G401 (cell line): Measurements from ENCODE around the gene SYK. TPM values are rescaled to one million over a fixed set of nuclear protein-coding genes. Genes with fewer than 3 reads are reported as not detected.
A peak's percentile ranks its signal among the peaks of the same experiment; 100 is the strongest.

Experiments used
- DNase-seq: peaks from one replicate; pipeline ENCODE4 v3.0.0-alpha.2; 2015; ENCODE audit warnings: low spot score
- in situ Hi-C: cut with HindIII; loops from 2 replicates; pipeline ENCODE4 v1.10.0; 2016; ENCODE audit warnings: low sequenced_read_pairs, mixed read lengths
- total RNA-seq: library from RNA; depleted of rRNA; stranded (reverse); fragments of >200 nt; shearing (Covaris generic); gene quantifications from 2 replicates; pipeline ENCODE4 v1.2.3, GENCODE V29; 2014

The SYK gene
- total RNA-seq, 1 experiment from 2014 or later, result not detected

GRCh38 chr9:90915693-90916092 is 114.1 kb downstream of the SYK start:
- in situ Hi-C loops, result no loop called here
- no peak for DNase-seq

GRCh38 chr9:90916147-90916734 is 114.6 kb downstream of the SYK start:
- in situ Hi-C loops, result no loop called here
- DNase-seq, result no peak

DNA sequence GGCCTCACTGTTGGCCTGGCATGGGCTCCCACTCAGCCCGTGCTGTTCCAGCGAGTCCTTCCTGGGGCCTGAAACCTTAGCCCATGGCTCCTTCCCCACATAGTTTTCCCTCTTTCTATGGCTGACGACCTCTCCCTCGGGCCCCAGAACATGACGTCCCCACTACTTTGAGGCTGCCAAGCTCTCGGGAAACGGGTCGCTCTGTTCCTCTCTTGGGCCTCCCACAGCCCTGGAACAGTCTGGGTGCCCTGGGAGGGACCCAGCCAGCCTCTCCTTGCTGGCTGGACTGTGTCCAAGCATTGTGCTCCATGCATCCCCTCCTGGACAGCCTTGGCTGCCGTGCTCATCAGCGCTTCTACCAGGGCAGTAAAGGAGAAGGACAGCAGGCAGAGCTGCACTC is 118.3 kb downstream of the SYK start:
- in situ Hi-C loops, result no loop called here
- DNase-seq, result peak; percentile 52

DNA sequence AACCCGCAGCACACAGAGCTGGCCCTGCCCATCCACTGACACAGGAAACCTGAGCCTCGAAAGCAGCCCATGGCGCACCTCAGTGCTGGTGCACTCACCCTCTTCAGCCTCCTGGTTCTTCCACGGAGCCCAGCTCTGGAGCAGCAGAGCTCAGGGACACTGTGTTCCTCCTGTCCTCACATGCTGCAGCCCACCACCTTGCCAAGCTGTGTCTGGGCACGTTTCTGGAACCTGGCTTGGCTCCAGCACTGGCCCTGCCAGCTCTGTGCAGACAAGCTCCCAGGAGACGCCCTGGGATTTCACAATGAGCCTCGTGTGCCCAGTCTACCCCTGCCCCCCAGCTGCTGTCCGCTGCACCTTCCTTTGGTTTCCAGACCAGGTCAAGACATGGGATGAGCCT is 119.5 kb downstream of the SYK start:
- in situ Hi-C loops, result no loop called here

GRCh38 chr9:90921969-90922368 is 120.3 kb downstream of the SYK start:
- in situ Hi-C loops, result no loop called here

More for the DNA sequence above, 119.5 kb downstream of the SYK start:
- peak; percentile 85 for DNase-seq

DNA sequence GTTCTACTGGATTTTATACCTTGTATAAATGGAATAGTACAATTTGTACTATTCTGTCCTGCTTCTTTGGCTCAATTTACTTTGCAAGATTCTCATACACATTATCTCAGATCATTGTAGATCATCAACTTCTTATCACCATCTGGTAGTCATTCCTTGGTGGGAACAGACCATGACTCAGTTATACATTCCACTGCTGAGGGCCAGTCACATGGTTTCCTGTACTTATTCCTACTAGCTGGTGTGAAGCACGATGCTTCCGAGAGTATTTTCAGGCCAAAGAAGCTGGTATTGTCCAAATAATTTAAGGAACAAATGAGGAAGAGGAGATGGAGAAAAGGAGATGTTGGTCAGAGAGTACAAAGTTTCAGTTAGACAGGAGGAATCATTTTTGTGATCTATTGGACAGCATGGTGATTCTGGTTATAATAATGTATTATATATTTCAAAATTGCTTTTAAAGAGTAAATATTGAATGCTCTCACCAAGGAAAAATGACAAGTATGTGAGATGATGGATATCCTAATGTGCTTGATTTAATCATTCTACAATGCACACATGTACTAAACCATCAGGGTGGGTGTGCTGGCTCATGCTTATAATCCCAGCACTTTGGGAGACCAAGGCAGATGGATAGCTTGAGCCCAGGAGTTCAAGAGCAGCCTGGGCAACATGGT is 124.1 kb downstream of the SYK start:
- DNase-seq, result no peak

More at GRCh38 chr9:90921969-90922368, 120.3 kb downstream of the SYK start:
- no peak for DNase-seq

DNA sequence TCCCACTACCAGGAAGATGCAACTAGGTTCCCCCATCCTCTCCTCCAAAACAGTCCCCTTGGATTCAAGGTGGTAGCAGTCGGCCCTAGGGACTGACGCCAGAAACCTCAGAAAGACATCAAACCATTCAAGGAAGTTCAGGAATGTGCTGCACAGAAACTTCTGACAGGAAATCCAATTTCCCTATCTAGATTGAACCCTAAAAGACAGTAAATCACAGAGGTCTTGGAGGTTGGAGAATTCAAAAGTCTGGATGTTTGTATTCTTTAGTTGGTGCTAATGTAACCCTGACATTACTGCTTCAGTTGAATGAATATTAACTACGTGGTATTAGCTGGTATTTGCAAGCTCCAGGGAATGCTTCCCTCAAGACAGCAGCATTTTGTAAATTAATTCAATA is 125.3 kb downstream of the SYK start:
- in situ Hi-C loops, result no loop called here

More for the DNA sequence above, 124.1 kb downstream of the SYK start:
- in situ Hi-C loops, result no loop called here

GRCh38 chr9:90927496-90927895 is 125.9 kb downstream of the SYK start:
- in situ Hi-C loops, result no loop called here
- no peak for DNase-seq

More for the DNA sequence above, 125.3 kb downstream of the SYK start:
- DNase-seq, result no peak

DNA sequence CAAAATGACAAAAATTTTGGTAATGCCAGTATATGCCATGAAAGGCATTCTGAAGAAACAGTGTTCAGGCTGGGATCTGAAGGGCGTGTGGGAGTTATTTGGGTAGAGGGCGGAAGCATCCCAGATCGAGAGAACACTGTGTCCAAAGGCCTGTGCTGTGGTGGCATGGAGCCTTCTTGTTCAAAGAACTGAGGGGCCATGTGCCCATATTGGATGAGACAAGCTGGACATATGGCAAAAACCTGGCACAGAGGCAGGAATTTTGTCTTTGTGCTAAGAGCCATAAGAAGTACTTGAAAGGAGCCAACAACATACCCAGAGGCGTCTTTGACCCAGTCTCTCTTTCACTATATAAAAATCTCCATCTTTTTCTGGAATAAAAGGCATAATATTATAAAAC is 128.0 kb downstream of the SYK start:
- peak; percentile 98 for DNase-seq
- in situ Hi-C loops, result no loop called here

GRCh38 chr9:90933468-90933867 is 131.8 kb downstream of the SYK start:
- in situ Hi-C loops, result no loop called here
- DNase-seq, result no peak

- in situ Hi-C loops, result no loop called here
- DNase-seq, result no peak
Measured at GRCh38 chr9:90939351-90939750, 137.7 kb downstream of the SYK start.

DNA sequence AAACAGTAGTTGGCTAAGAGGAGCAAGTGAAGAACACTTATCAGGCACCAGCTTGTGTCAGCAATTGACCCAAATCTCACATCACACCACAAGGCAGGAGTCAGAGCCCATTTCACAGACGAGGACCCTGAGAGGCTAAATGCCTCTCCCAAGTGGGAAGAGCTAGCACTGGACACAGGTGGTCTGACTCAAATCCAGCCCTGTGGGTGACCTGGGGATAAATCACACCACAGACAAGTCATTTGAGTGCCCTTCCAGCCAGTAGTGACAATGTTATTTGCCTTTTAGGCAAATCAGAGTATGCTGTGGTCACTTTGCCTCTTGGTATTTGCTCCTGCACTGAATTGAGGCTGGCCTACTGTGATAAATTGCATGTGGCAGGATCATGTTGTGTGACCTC is 138.7 kb downstream of the SYK start:
- DNase-seq, result no peak
- in situ Hi-C loops, result no loop called here

GRCh38 chr9:90941661-90942060 is 140.0 kb downstream of the SYK start:
- no peak for DNase-seq
- in situ Hi-C loops, result no loop called here

GRCh38 chr9:90942555-90942954 is 140.9 kb downstream of the SYK start:
- in situ Hi-C loops, result no loop called here

DNA sequence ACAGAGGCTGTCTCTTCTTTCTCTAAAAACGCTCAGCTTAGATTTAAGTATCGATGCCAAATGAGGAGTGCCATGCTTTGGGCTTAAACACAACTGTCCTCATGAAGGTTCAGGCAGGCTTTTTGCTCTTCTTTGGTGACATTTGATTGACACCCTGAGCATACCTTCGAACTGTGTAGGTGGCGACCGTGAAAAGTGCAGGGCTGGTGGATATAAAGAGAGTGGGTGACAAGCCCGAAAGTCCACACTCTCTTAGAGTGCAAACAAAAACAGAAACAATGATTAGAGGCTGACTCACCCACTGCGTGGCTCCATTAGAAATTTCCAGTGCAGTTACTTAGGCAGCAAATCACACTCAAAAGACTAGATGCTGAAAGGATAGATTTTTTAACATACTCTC is 141.7 kb downstream of the SYK start:
- in situ Hi-C loops, result no loop called here
- no peak for DNase-seq

More at GRCh38 chr9:90942555-90942954, 140.9 kb downstream of the SYK start:
- no peak for DNase-seq

- in situ Hi-C loops, result no loop called here
- DNase-seq, result no peak
Measured at GRCh38 chr9:90945336-90945735, 143.7 kb downstream of the SYK start.

DNA sequence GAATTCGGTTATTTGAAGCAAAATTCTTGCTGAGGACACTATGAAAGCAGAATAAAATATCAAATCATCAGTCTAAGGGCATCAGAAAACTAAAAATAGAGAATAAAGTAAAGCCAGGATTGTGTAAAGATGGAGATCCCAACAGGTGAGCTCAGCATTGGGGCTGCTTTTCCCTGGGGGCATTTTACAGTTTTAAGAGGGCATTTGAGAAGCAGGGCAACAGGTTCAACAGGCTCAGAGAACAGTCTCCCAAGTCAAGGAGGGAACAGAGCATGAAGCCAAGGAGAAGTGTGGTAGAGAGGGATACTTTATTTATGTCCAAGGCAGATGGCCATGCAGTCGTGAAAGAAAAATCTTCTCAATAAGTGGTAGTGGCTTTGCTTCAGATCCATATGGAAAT is 145.4 kb downstream of the SYK start:
- DNase-seq, result no peak
- in situ Hi-C loops, result no loop called here
